Endometrial microvascular endothelial cells (primary cell): Measurements from ENCODE around the gene EYA4. TPM values are rescaled to one million over a fixed set of nuclear protein-coding genes. Genes with fewer than 3 reads are reported as not detected.

Experiments
- in situ Hi-C: cut with HindIII; loops from 2 replicates; pipeline ENCODE4 v1.10.0; 2017; ENCODE audit warnings: low sequenced_read_pairs, low pct_unique_long_range_greater_than_20kb; ENCODE audit errors: inconsistent ontology term
- total RNA-seq: library from RNA; depleted of rRNA; stranded (reverse); fragments of >200 nt; gene quantifications from one replicate; pipeline ENCODE4 v1.2.3, GENCODE V29; 2015; ENCODE audit errors: inconsistent ontology term

EYA4 gene
- total RNA-seq, 1 donor from 2014 or later = 0.09 TPM

- in situ Hi-C loops = no loop called here
Observed at GRCh38 chr6:133418108-133418507, 177.0 kb downstream of the EYA4 start.

DNA sequence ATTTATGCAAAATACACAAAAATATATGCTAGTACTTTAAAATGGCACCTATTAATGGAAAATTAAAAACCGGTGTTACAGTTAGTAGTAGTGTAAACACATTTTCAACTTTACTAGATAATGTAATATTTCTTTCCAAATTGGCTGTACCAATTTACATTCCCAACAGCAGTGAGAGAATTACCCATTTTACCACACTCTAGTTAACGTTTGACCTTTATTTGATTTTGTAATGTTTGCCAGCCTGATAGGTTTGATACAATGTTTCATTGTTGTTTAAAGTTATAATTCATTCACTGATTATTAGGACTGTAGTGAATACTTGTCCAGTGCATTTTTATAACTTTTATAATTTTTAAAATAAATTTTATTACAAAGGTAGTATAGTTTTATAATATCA lies 182.1 kb downstream of the EYA4 start:
- in situ Hi-C loops = no loop called here

GRCh38 chr6:133424359-133424758 lies 183.2 kb downstream of the EYA4 start:
- in situ Hi-C loops = no loop called here

DNA sequence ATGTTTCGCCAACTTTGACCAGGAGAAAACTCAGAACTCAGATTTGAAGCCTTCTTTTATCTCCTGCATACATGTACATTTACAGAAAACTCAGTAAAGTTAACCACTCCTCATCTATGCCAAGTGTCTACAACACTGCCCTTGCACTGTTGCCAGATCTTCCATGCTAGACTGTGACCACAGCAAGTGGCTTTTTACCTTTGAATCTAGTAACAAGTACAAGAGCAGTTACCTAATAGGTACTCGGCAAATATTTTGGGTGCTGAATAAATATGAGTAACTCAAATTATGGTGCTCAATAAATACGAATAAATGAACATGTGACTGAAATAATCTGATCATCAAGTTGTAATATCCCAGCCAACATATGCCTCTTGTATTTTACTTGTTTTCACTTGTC lies 184.9 kb downstream of the EYA4 start:
- in situ Hi-C loops = no loop called here

DNA sequence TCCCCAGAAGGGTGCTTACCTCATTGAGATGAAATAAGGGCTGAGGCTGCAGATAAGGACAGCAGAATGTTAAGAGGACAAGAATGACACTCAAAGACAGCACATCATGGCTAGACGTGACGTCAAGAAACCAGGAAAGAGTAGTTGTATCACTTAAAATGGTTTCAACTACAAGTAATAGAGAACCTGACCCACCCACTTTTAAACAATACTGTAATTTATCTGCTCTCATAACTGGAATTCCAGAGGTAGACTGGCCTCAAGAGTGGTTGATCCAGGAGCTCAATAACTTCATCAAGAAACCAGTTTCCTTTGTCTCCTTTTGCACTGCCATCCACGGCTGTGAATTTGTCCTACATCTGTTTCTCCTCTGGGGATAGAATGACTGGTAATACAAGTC lies 187.1 kb downstream of the EYA4 start:
- in situ Hi-C loops = no loop called here

- in situ Hi-C loops = no loop called here
Observed at GRCh38 chr6:133430530-133430929, 189.4 kb downstream of the EYA4 start.

DNA sequence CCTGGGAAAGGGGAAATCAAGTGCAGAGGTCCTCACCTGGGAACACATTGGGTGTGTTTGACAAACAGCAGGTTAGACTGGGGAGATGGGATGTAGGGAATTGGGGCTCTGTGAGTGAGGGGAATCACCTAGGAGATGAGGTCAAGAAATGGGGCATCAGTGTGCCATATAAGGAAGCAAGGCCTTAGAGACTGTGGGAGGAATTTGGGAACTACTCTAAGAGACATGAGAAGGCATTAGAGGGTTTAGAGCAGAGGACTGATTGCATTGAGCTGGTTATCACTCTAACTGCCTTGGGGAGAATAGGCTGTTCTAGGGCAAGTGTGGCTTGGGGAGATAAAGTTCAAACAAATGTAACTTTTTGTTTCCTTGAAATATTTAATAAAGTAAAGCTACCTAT lies 189.9 kb downstream of the EYA4 start:
- in situ Hi-C loops = no loop called here

- in situ Hi-C loops = no loop called here
Observed at GRCh38 chr6:133432021-133432989, 191.1 kb downstream of the EYA4 start.

DNA sequence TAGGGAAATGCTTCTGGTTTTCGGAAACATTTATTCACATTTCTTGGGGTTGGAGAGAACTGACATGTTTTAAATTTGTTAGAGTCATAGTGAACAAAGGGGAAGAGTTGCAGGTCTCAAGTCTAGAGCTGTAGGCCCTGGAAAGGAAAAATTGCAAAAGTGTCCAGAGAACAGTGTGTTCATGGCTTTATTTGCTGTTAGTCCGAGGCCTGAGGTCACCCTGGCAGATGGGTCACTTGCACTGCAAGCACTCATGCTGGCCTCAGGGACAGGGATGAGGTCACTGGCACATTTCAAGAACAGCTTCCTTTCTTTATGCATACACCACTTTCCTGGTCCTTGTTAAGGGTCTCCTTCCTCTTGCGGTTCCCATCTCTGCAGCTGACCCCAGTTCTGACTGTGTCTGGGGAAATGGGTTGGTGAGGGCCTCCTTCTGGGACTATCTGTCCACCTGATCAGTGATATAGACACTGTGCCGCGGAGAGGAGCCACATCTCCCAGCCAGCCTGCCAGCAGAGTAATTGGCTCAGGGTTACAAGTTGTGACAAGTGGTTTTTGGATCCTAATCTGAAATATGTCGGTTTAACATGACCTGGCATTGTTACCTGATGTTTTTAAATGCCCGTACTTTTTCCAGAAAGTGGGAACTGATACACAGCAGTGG lies 194.0 kb downstream of the EYA4 start:
- in situ Hi-C loops = no loop called here

DNA sequence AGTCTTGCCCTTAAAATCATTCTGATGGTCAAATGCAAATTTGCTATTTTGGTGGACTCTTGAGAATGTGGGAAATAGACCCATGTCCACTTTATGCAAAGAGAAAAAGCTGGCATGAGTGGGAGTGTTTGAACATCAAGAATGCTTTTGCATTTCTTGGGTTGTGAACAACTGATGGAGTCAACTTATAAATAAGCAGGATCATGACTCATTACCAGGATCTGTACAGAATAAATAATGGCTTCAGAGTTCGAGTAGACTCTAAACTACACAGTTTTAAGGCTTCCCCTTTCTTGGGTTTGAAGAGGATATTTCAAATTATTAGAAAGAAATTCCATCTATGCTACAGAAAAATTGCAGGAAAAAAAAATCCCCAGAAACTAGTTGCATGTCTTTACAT lies 195.5 kb downstream of the EYA4 start:
- in situ Hi-C loops = no loop called here

DNA sequence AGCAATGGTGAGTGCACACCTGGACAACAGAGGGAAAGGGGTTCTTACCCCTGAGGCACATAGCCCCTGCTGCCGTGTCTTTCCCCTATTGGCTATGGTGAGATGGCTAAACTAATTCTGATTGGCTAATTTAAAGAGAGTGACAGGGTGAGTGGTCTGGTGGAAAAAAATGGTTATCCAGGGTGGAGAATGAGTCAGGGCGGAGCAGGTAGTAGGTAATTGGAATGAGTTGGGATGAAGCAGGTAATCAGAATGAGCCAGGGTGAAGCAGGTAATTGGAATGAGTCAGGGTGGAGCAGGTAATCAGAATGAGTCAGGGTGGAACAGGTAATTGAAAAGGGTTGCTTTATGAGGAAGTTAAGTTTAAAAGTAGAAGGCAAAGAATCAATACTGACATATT lies 200.3 kb downstream of the EYA4 start:
- in situ Hi-C loops = no loop called here

- in situ Hi-C loops = no loop called here
Observed at GRCh38 chr6:133446789-133447188, 205.6 kb downstream of the EYA4 start.

DNA sequence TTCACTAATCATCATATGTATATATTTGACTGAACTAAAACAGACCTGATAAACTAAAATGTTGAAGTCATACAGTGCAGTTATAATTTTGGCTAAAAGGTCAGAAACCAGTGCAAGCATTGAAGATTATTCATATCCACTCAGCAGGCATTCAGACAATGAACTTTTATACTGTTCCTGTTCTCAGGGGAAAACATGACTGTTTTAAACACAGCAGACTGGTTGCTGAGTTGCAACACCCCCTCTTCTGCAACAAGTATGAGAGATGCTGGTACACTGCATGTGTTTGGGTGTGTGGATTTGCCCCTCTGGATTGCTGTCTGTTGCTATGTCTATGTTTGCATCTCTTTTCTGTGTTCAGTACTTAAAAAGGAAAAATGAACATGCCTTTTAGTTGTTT lies 206.8 kb downstream of the EYA4 start:
- in situ Hi-C loops = no loop called here

DNA sequence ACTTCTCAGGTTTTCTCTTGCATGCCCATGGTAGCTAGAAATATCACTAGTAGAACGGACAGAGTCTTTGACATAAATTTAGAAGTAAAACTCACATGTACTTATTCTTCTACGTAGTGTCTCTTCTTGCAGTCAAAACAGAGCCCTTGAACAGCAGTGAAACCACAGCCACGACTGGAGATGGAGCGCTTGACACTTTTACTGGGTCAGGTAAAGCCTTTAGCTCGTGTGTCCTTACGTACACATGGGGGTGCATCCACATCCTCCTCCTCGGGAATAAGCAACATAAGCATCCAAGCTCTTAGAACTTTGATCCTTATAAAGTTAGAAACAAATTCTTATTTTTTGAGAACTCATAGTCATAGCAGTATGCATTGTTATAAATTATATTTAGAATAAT lies 215.3 kb downstream of the EYA4 start:
- in situ Hi-C loops = no loop called here

GRCh38 chr6:133456944-133457343 lies 215.8 kb downstream of the EYA4 start:
- in situ Hi-C loops = no loop called here

DNA sequence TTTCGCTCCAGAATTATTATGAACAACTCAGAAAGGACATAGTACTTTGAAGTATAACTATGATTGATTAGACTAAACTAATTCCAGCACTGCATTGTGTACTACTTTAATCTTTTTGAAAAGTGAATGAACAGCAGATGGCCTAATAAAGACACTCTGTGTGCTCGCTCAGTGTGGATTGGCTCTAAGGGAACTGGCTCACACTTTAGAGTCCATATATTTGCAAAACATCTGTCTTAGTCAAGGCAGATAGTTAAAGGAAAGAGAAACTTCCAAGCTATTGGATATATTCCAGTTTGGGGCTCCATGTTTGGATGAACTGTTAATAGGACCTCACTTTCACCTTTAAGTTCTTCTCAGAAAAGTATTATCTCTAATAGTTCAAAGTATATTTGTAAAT lies 218.9 kb downstream of the EYA4 start:
- in situ Hi-C loops = no loop called here

GRCh38 chr6:133463790-133464189 lies 222.6 kb downstream of the EYA4 start:
- in situ Hi-C loops = no loop called here

GRCh38 chr6:133466680-133467079 lies 225.5 kb downstream of the EYA4 start:
- in situ Hi-C loops = no loop called here

DNA sequence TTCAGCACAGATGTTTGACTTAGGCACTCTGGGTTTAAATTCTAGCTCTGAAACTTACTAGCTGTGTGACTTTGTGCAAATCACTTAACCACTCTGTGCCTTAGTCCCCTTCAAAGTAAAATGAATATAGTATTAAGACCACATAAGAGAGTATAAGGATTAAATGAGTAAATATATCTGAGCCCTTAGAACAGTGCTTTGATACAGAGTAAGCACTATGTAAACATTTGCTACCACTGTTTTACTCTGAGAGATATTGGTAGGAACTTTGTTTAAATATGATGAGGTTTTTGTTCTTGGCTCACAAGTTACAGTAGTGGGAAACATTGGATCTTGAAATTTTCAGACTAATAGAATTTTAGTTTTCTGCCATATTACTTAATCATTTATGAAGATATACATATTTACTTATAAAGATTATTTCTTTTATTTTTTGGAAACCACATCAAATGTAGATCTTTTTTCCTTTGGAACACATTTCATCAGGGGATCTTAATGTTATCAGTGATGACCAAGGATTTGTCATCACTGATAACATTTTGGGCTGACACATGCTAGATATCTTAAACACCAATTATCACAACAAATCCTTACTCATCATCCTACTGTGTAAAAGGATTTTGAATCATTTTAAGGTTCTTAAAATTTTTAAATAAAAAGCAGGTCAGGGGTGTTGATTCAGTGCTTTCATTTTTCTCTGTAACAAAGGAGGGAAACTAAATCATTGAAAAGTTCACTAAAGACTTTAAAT lies 226.2 kb downstream of the EYA4 start:
- in situ Hi-C loops = no loop called here

DNA sequence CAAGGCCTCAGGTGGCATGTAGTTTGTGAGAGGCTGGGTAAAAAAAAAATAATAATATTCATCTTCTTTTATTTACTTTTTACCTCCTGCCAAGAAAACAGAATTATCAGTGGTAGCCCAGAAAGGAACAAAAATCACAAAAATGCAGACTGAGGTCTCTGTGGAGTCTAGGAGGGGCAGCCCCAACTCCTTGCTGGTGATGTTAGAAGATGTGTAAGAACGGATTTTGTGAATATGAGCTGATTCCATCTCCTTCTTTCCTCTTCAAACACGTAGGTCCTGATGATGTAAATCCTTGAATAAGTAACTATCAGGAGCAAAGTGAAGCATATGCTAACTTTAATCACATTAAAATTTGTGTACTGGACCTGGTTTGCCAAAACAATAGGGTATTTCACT lies 226.8 kb downstream of the EYA4 start:
- in situ Hi-C loops = no loop called here
